ENCODE results near the gene IGFBPL1. TPM values are rescaled to one million over a fixed set of nuclear protein-coding genes. Genes with fewer than 3 reads are reported as not detected.

Gene IGFBPL1
- total and polyA plus RNA-seq, 2 of the 13 experiments (the other 11 are each of a cell fraction or from before 2014, with no cell fraction given) = 0.24 TPM; not detected in 1

DNA sequence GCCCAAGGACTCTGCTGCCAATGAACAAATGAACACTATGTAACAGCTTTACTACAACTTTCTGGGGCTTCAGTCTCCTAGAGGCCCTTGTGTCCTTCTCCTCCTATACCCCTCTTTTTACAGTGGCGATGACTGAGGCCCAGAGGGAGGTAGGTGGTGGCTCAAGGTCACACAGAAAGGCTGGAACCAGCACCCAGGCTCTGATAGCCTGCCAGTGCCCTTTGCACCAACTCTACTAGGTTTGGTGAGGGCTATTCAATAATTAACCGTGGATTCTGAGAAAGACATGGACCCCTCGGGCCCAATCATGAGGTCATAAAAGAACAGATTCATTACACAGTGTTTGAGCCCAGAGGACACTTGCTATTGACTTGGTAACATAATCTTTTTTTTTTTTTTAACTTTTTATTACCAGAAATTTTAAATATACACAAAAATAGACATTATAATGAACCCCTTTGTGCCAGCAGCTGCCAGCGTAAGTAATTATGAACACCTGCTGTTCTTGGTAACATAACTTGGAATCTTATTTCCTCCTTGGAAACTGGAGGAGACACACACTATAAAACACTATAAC lies 37.8 kb downstream of the IGFBPL1 start (continued):
- TF ChIP-seq, protein P1, sequence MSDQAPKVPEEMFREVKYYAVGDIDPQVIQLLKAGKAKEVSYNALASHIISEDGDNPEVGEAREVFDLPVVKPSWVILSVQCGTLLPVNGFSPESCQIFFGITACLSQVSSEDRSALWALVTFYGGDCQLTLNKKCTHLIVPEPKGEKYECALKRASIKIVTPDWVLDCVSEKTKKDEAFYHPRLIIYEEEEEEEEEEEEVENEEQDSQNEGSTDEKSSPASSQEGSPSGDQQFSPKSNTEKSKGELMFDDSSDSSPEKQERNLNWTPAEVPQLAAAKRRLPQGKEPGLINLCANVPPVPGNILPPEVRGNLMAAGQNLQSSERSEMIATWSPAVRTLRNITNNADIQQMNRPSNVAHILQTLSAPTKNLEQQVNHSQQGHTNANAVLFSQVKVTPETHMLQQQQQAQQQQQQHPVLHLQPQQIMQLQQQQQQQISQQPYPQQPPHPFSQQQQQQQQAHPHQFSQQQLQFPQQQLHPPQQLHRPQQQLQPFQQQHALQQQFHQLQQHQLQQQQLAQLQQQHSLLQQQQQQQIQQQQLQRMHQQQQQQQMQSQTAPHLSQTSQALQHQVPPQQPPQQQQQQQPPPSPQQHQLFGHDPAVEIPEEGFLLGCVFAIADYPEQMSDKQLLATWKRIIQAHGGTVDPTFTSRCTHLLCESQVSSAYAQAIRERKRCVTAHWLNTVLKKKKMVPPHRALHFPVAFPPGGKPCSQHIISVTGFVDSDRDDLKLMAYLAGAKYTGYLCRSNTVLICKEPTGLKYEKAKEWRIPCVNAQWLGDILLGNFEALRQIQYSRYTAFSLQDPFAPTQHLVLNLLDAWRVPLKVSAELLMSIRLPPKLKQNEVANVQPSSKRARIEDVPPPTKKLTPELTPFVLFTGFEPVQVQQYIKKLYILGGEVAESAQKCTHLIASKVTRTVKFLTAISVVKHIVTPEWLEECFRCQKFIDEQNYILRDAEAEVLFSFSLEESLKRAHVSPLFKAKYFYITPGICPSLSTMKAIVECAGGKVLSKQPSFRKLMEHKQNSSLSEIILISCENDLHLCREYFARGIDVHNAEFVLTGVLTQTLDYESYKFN (CRISPR knock-in tag; conservative IDR thresholded peaks at IDR 0.05) = peak; percentile 94
- TF ChIP-seq MAZ (IDR thresholded peaks at IDR 0.05; ENCODE audit: borderline replicate concordance, low read depth, low read length) (no peak), MAZ (CRISPR knock-in tag; IDR thresholded peaks at IDR 0.05; ENCODE audit: low read depth) (no peak), MBD4 (IDR thresholded peaks at IDR 0.05; ENCODE audit: borderline replicate concordance, low read length) (no peak), NFATC3 (CRISPR knock-in tag; IDR thresholded peaks at IDR 0.05) (no peak), ZNF251 (CRISPR knock-in tag; IDR thresholded peaks at IDR 0.05) (no peak), TBX2 (CRISPR knock-in tag; IDR thresholded peaks at IDR 0.05; ENCODE audit: borderline replicate concordance) (peak; percentile 90), NFE2L1 (CRISPR knock-in tag; IDR thresholded peaks at IDR 0.05; ENCODE audit: borderline replicate concordance) (no peak), POLR2AphosphoS5 (IDR thresholded peaks at IDR 0.05; ENCODE audit: low read depth, low read length) (peak; percentile 33; the same call in 1 of the 2 replicates), POGZ (CRISPR knock-in tag; IDR thresholded peaks at IDR 0.05) (peak; percentile 58), ZFP36L1 (CRISPR knock-in tag; IDR thresholded peaks at IDR 0.05) (no peak), ZNF720 (CRISPR knock-in tag; IDR thresholded peaks at IDR 0.05) (no peak), ARNTL (CRISPR knock-in tag; IDR thresholded peaks at IDR 0.05) (peak; percentile 82), ZNF30 (CRISPR knock-in tag; IDR thresholded peaks at IDR 0.05) (no peak), TCF7 (IDR thresholded peaks at IDR 0.05; ENCODE audit: low read depth) (no peak), ZNF329 (CRISPR knock-in tag; IDR thresholded peaks at IDR 0.05; ENCODE audit: low read depth) (no peak)
- TF ChIP-seq, protein P2, sequence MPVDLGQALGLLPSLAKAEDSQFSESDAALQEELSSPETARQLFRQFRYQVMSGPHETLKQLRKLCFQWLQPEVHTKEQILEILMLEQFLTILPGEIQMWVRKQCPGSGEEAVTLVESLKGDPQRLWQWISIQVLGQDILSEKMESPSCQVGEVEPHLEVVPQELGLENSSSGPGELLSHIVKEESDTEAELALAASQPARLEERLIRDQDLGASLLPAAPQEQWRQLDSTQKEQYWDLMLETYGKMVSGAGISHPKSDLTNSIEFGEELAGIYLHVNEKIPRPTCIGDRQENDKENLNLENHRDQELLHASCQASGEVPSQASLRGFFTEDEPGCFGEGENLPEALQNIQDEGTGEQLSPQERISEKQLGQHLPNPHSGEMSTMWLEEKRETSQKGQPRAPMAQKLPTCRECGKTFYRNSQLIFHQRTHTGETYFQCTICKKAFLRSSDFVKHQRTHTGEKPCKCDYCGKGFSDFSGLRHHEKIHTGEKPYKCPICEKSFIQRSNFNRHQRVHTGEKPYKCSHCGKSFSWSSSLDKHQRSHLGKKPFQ (CRISPR knock-in tag; IDR thresholded peaks at IDR 0.05; ENCODE audit: insufficient replicate concordance) = no peak
- TF ChIP-seq, protein P3, sequence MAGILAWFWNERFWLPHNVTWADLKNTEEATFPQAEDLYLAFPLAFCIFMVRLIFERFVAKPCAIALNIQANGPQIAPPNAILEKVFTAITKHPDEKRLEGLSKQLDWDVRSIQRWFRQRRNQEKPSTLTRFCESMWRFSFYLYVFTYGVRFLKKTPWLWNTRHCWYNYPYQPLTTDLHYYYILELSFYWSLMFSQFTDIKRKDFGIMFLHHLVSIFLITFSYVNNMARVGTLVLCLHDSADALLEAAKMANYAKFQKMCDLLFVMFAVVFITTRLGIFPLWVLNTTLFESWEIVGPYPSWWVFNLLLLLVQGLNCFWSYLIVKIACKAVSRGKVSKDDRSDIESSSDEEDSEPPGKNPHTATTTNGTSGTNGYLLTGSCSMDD (CRISPR knock-in tag; IDR thresholded peaks at IDR 0.05) = no peak
- TF ChIP-seq, protein P4, sequence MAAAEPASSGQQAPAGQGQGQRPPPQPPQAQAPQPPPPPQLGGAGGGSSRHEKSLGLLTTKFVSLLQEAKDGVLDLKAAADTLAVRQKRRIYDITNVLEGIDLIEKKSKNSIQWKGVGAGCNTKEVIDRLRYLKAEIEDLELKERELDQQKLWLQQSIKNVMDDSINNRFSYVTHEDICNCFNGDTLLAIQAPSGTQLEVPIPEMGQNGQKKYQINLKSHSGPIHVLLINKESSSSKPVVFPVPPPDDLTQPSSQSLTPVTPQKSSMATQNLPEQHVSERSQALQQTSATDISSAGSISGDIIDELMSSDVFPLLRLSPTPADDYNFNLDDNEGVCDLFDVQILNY (CRISPR knock-in tag; conservative IDR thresholded peaks at IDR 0.05) = no peak
- TF ChIP-seq, protein P5, sequence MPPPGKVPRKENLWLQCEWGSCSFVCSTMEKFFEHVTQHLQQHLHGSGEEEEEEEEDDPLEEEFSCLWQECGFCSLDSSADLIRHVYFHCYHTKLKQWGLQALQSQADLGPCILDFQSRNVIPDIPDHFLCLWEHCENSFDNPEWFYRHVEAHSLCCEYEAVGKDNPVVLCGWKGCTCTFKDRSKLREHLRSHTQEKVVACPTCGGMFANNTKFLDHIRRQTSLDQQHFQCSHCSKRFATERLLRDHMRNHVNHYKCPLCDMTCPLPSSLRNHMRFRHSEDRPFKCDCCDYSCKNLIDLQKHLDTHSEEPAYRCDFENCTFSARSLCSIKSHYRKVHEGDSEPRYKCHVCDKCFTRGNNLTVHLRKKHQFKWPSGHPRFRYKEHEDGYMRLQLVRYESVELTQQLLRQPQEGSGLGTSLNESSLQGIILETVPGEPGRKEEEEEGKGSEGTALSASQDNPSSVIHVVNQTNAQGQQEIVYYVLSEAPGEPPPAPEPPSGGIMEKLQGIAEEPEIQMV (CRISPR knock-in tag; IDR thresholded peaks at IDR 0.05; ENCODE audit: low read depth) = no peak
- TF ChIP-seq, protein P6, sequence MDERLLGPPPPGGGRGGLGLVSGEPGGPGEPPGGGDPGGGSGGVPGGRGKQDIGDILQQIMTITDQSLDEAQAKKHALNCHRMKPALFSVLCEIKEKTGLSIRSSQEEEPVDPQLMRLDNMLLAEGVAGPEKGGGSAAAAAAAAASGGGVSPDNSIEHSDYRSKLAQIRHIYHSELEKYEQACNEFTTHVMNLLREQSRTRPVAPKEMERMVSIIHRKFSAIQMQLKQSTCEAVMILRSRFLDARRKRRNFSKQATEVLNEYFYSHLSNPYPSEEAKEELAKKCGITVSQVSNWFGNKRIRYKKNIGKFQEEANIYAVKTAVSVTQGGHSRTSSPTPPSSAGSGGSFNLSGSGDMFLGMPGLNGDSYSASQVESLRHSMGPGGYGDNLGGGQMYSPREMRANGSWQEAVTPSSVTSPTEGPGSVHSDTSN (CRISPR knock-in tag; IDR thresholded peaks at IDR 0.05) = no peak

Measured in HepG2 (cell line).